ENCODE data around the gene SOX6. TPM values are rescaled to one million over a fixed set of nuclear protein-coding genes. Genes with fewer than 3 reads are reported as not detected.

SOX6 gene
- total and polyA plus RNA-seq, 2 donors (not counting 1 experiment from before 2014, with no cell fraction given), result 3.0 to 5.1 TPM

DNA sequence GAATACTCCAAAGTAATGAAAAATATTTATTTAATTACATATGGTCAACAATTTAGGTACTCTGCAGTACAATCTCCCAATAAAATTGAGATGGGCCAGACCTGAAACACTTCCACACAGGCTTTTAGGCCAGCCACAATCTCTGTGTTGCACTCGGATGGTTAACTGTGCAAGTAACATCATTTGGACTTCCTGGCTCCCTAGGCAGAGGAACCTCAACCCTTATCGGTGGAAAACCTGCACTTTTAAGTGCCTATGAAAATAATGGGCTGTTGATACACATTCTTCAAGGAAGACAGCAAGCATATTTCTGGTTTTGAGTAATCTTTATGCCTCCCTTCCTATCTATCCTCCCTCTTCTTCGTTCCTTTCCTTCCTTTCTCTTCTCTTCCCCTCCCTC, 343.1 kb downstream of the SOX6 start:
- no peak overlapping the region for H3K4me2 ChIP-seq (ENCODE audit: extremely low read depth, insufficient read depth, low read length)
- no peak overlapping the region for H3K27ac ChIP-seq (ENCODE audit: insufficient read depth, low read length)
- H3K9ac ChIP-seq (ENCODE audit: insufficient read depth, low read length), result no peak overlapping the region
- no peaks in the 10 kb centered on the region for H3K4me1 ChIP-seq (ENCODE audit: control insufficient read depth, extremely low read depth, insufficient read depth, low read length)
- no peaks in the 10 kb centered on the region for H3K9me3 ChIP-seq (ENCODE audit: control insufficient read depth, insufficient read depth, low read depth, low read length)
- no peak for TF ChIP-seq EZH2 (IDR thresholded peaks at IDR 0.05; ENCODE audit: low read length, missing control alignments)
- TF ChIP-seq, protein P1, sequence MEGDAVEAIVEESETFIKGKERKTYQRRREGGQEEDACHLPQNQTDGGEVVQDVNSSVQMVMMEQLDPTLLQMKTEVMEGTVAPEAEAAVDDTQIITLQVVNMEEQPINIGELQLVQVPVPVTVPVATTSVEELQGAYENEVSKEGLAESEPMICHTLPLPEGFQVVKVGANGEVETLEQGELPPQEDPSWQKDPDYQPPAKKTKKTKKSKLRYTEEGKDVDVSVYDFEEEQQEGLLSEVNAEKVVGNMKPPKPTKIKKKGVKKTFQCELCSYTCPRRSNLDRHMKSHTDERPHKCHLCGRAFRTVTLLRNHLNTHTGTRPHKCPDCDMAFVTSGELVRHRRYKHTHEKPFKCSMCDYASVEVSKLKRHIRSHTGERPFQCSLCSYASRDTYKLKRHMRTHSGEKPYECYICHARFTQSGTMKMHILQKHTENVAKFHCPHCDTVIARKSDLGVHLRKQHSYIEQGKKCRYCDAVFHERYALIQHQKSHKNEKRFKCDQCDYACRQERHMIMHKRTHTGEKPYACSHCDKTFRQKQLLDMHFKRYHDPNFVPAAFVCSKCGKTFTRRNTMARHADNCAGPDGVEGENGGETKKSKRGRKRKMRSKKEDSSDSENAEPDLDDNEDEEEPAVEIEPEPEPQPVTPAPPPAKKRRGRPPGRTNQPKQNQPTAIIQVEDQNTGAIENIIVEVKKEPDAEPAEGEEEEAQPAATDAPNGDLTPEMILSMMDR (conservative IDR thresholded peaks at IDR 0.05 in 1 of 2, IDR thresholded peaks at IDR 0.05 in 1 of 2; ENCODE audit: low read depth in 1 of 2, low read length in 2 of 2), result no peak
- no peaks in the 10 kb centered on the region for H3K79me2 ChIP-seq (ENCODE audit: control insufficient read depth, insufficient read depth, low read length)
- H2AFZ ChIP-seq (ENCODE audit: low read length), result no peak overlapping the region
- H3K27me3 ChIP-seq (ENCODE audit: control insufficient read depth, insufficient read depth, low read length), result no peaks in the 10 kb centered on the region
- DNase-seq (ENCODE audit: low read depth in 2 of 2), result peak in 1 of 2 donors; percentile 42
- H3K36me3 ChIP-seq (ENCODE audit: control insufficient read depth, insufficient read depth, low read length), result no peaks in the 10 kb centered on the region
- H4K20me1 ChIP-seq (ENCODE audit: control insufficient read depth, extremely low read depth, insufficient read depth, low read length), result no peaks in the 10 kb centered on the region
- no peak overlapping the region for H3K4me3 ChIP-seq (replicated peaks in 1 of 4; ENCODE audit: control extremely low read depth in 1 of 4, insufficient read depth in 1 of 4, low read depth in 3 of 4, low read length in 4 of 4)

DNA sequence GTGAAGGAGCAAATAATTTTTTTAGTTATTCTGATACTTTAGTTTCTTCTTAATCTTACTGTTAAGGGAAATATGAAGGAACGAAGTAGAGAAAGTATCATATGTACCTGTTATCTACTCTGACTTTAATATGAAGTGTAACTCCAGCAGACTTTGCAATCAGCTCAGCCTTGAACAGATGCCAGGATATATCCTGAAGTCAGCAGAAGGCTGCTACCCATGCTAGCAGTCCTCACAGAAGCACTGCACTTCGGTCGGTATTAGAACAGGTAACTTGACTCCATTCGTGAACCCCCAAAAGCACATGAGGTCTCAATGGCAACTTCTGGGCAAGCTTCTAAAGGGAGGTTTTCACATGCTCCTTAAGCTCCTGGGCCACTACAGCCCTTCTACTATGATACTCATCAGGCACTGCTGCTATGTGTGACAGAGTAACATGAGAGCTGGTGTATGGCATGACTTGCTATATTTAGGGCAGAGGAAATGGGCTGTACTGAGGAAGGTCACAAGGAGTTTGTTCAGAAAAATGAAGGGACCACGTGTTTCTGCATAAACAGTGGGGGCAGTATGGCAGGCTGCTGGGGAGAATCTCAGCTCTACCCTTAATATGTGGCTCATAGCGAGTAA, 344.1 kb downstream of the SOX6 start:
- H3K79me2 ChIP-seq (ENCODE audit: control insufficient read depth, insufficient read depth, low read length), result no peaks in the 10 kb centered on the region
- H2AFZ ChIP-seq (ENCODE audit: low read length), result no peak overlapping the region
- H3K36me3 ChIP-seq (ENCODE audit: control insufficient read depth, insufficient read depth, low read length), result no peaks in the 10 kb centered on the region
- no peak overlapping the region for H3K9ac ChIP-seq (ENCODE audit: insufficient read depth, low read length)
- H3K4me3 ChIP-seq (replicated peaks in 1 of 4; ENCODE audit: control extremely low read depth in 1 of 4, insufficient read depth in 1 of 4, low read depth in 3 of 4, low read length in 4 of 4), result no peak overlapping the region
- H3K4me1 ChIP-seq (ENCODE audit: control insufficient read depth, extremely low read depth, insufficient read depth, low read length), result no peaks in the 10 kb centered on the region
- no peaks in the 10 kb centered on the region for H3K27me3 ChIP-seq (ENCODE audit: control insufficient read depth, insufficient read depth, low read length)
- no peaks in the 10 kb centered on the region for H3K9me3 ChIP-seq (ENCODE audit: control insufficient read depth, insufficient read depth, low read depth, low read length)
- no peak overlapping the region for H3K4me2 ChIP-seq (ENCODE audit: extremely low read depth, insufficient read depth, low read length)
- no peak for DNase-seq (ENCODE audit: low read depth in 2 of 2)
- no peaks in the 10 kb centered on the region for H4K20me1 ChIP-seq (ENCODE audit: control insufficient read depth, extremely low read depth, insufficient read depth, low read length)
- no peak overlapping the region for H3K27ac ChIP-seq (ENCODE audit: insufficient read depth, low read length)
- TF ChIP-seq, protein P1 (conservative IDR thresholded peaks at IDR 0.05 in 1 of 2, IDR thresholded peaks at IDR 0.05 in 1 of 2; ENCODE audit: low read depth in 1 of 2, low read length in 2 of 2), result no peak
- TF ChIP-seq EZH2 (IDR thresholded peaks at IDR 0.05; ENCODE audit: low read length, missing control alignments), result no peak

DNA sequence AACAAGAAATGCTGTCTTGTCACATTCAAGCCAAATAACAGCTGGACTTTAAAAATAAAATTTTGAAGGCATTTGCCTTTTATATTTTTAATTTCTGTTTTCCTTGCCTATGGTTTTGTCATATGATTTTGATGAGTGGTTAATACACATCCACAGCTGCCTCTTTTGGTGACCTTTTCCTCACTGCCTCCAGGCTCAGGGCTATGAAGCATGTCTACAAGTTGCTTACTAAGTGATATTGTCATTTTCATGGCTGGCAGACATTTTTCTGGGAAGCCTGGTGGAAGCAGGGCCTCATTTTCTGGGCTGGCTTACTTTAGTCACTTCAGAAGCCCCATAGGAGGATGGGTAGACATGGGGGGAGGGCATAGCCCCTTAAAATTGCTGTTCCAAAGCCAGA, 344.9 kb downstream of the SOX6 start:
- TF ChIP-seq EZH2 (IDR thresholded peaks at IDR 0.05; ENCODE audit: low read length, missing control alignments), result no peak
- TF ChIP-seq, protein P1 (conservative IDR thresholded peaks at IDR 0.05 in 1 of 2, IDR thresholded peaks at IDR 0.05 in 1 of 2; ENCODE audit: low read depth in 1 of 2, low read length in 2 of 2), result no peak
- H3K4me1 ChIP-seq (ENCODE audit: control insufficient read depth, extremely low read depth, insufficient read depth, low read length), result no peaks in the 10 kb centered on the region
- H3K79me2 ChIP-seq (ENCODE audit: control insufficient read depth, insufficient read depth, low read length), result no peaks in the 10 kb centered on the region
- H3K4me2 ChIP-seq (ENCODE audit: extremely low read depth, insufficient read depth, low read length), result no peak overlapping the region
- H3K9ac ChIP-seq (ENCODE audit: insufficient read depth, low read length), result no peak overlapping the region
- no peak overlapping the region for H2AFZ ChIP-seq (ENCODE audit: low read length)
- H3K36me3 ChIP-seq (ENCODE audit: control insufficient read depth, insufficient read depth, low read length), result no peaks in the 10 kb centered on the region
- no peak overlapping the region for H3K27ac ChIP-seq (ENCODE audit: insufficient read depth, low read length)
- H3K27me3 ChIP-seq (ENCODE audit: control insufficient read depth, insufficient read depth, low read length), result no peaks in the 10 kb centered on the region
- H3K9me3 ChIP-seq (ENCODE audit: control insufficient read depth, insufficient read depth, low read depth, low read length), result no peaks in the 10 kb centered on the region
- no peak overlapping the region for H3K4me3 ChIP-seq (replicated peaks in 1 of 4; ENCODE audit: control extremely low read depth in 1 of 4, insufficient read depth in 1 of 4, low read depth in 3 of 4, low read length in 4 of 4)
- DNase-seq (ENCODE audit: low read depth in 2 of 2), result no peak
- no peaks in the 10 kb centered on the region for H4K20me1 ChIP-seq (ENCODE audit: control insufficient read depth, extremely low read depth, insufficient read depth, low read length)

Data from fibroblast of lung (primary cell).